MM.1S (cell line): ENCODE measurements around the gene FRMD7.

ENCODE experiments used
- EZH2 ChIP-seq: fragments of 300-600 bp; sonication (generic); optimal IDR thresholded peaks from 2 replicates; pipeline ENCODE3; 2017; ENCODE audit warnings: low read depth, mild to moderate bottlenecking, antibody characterized with exemption, low read length, mixed read lengths
- EZH2phosphoT487 ChIP-seq: fragments of 300-600 bp; sonication (generic); IDR thresholded peaks from 2 replicates; pipeline ENCODE4 v1.6.1; 2018; ENCODE audit warnings: antibody characterized with exemption, low read length
- TF ChIP-seq, protein P1 (sequence below): fragments of 300-600 bp; sonication (generic); IDR thresholded peaks from 2 replicates; pipeline ENCODE4 v1.5.1; 2016; ENCODE audit warnings: antibody characterized with exemption, low read length, mixed read lengths

DNA sequence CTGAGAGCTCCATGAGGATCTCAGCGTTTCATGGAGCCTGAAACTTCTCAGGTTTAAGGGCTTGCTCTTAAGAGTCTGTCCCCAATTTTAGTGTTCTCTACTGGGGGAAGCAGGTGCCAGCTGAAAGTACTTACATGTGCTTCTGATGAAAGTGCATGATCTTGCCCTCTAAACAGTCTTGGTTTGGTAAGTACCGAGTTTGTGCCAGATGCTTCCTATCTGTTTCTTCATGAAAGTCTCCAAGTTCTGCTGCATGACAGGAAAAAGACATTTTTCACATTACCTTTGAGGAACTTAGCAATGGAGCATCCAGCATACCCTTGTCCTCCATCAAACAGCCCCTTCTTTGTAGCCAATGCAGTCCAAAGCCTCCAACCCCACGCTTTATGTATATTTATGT, 42.0 kb downstream of the FRMD7 start:
- TF ChIP-seq, protein P1, sequence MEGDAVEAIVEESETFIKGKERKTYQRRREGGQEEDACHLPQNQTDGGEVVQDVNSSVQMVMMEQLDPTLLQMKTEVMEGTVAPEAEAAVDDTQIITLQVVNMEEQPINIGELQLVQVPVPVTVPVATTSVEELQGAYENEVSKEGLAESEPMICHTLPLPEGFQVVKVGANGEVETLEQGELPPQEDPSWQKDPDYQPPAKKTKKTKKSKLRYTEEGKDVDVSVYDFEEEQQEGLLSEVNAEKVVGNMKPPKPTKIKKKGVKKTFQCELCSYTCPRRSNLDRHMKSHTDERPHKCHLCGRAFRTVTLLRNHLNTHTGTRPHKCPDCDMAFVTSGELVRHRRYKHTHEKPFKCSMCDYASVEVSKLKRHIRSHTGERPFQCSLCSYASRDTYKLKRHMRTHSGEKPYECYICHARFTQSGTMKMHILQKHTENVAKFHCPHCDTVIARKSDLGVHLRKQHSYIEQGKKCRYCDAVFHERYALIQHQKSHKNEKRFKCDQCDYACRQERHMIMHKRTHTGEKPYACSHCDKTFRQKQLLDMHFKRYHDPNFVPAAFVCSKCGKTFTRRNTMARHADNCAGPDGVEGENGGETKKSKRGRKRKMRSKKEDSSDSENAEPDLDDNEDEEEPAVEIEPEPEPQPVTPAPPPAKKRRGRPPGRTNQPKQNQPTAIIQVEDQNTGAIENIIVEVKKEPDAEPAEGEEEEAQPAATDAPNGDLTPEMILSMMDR, result no peak
- TF ChIP-seq EZH2phosphoT487 (no peak), EZH2 (no peak)
